ENCODE data around the gene ULK1. TPM values are rescaled to one million over a fixed set of nuclear protein-coding genes. Genes with fewer than 3 reads are reported as not detected.

Gene ULK1
- polyA plus RNA-seq, 3 donors, result 1.0 to 75.1 (median 1.3) TPM

GRCh38 chr12:131862600-131862993, 31.8 kb upstream of the ULK1 start:
- Mint-ChIP-seq H3K4me1 (peaks cover 48% of the 10 kb centered on the region), H3K36me3 (no peaks in the 10 kb centered on the region), H3K27ac (peak overlapping the region in 6 of 7 donors; percentile 70 to 98 (median 86)), H3K4me3 (peak overlapping the region in 1 of 2 donors; percentile 73), H3K27me3 (ENCODE audit: low read depth in 3 of 3) (peaks cover 2 to 4% (median 2%) of the 10 kb centered on the region in 3 donors), H3K9me3 (peaks cover 0 to 2% (median 0%) of the 10 kb centered on the region in 7 donors)
- Histone ChIP-seq H2AFZ (ENCODE audit: insufficient read depth, low read depth, low read length, poor library complexity, severe bottlenecking) (no peak overlapping the region), H3K4me3 (replicated peaks in 1 of 3; ENCODE audit: low read depth in 2 of 3, low read length in 3 of 3) (peak overlapping the region in 1 of 3 experiments; percentile 26), H4K20me1 (ENCODE audit: insufficient read depth, low read length) (no peaks in the 10 kb centered on the region), H3K4me2 (replicated peaks; ENCODE audit: extremely low read depth, low read length, poor library complexity, severe bottlenecking) (peak overlapping the region; percentile 39), H3K36me3 (replicated peaks in 1 of 2; ENCODE audit: control insufficient read depth in 1 of 2, insufficient read depth in 2 of 2, low read length in 2 of 2) (no peaks in the 10 kb centered on the region), H3K27ac (ENCODE audit: low read depth in 1 of 2, low read length in 2 of 2) (no peak overlapping the region), H3K9ac (ENCODE audit: insufficient read depth, low read length, poor library complexity, severe bottlenecking) (no peak overlapping the region), H3K27me3 (ENCODE audit: control insufficient read depth in 2 of 2, insufficient read depth in 2 of 2, low read length in 2 of 2) (no peaks in the 10 kb centered on the region), H3K79me2 (ENCODE audit: insufficient read depth, low read length) (no peaks in the 10 kb centered on the region), H3K9me3 (replicated peaks in 1 of 2; ENCODE audit: control insufficient read depth in 1 of 2, insufficient read depth in 1 of 2, low read length in 2 of 2) (no peaks in the 10 kb centered on the region), H3K4me1 (ENCODE audit: control insufficient read depth in 1 of 2, insufficient read depth in 2 of 2, low read length in 2 of 2) (peaks cover 47 to 52% of the 10 kb centered on the region in 2 donors)
- 64% methylated on average over 11 of the region's 14 CpGs for WGBS (ENCODE audit: insufficient coverage)
- intact Hi-C loops (cut with micrococcal nuclease), result loop anchor here (5.0 kb wide), 1 partner anchor 35 kb away; no protein-coding TSS in a partner anchor
- DNase-seq, result no peak
- TF ChIP-seq CTCF (IDR thresholded peaks at IDR 0.05), result no peak

- TF ChIP-seq CTCF (IDR thresholded peaks at IDR 0.05), result no peak
- Mint-ChIP-seq H3K4me3 (peak overlapping the region; percentile 34 to 73), H3K27ac (peak overlapping the region in 6 of 7 donors; percentile 70 to 98 (median 86)), H3K36me3 (no peaks in the 10 kb centered on the region), H3K4me1 (peaks cover 51% of the 10 kb centered on the region), H3K27me3 (ENCODE audit: low read depth in 3 of 3) (peaks cover 2 to 4% (median 2%) of the 10 kb centered on the region in 3 donors), H3K9me3 (peaks cover 0 to 2% (median 0%) of the 10 kb centered on the region in 7 donors)
- H3K36me3 ChIP-seq (replicated peaks in 1 of 2; ENCODE audit: control insufficient read depth in 1 of 2, insufficient read depth in 2 of 2, low read length in 2 of 2), result no peaks in the 10 kb centered on the region
- peak; percentile 28 to 55 (median 47) for DNase-seq
- peak overlapping the region in 1 of 3 experiments; percentile 26 for H3K4me3 ChIP-seq (replicated peaks in 1 of 3; ENCODE audit: low read depth in 2 of 3, low read length in 3 of 3)
- H3K27ac ChIP-seq (ENCODE audit: low read depth in 1 of 2, low read length in 2 of 2), result no peak overlapping the region
- no peaks in the 10 kb centered on the region for H4K20me1 ChIP-seq (ENCODE audit: insufficient read depth, low read length)
- 55% methylated on average over 11 of the region's 20 CpGs for WGBS (ENCODE audit: insufficient coverage)
- no peaks in the 10 kb centered on the region for H3K79me2 ChIP-seq (ENCODE audit: insufficient read depth, low read length)
- H3K4me1 ChIP-seq (ENCODE audit: control insufficient read depth in 1 of 2, insufficient read depth in 2 of 2, low read length in 2 of 2), result peaks cover 52 to 58% of the 10 kb centered on the region in 2 donors
- no peaks in the 10 kb centered on the region for H3K27me3 ChIP-seq (ENCODE audit: control insufficient read depth in 2 of 2, insufficient read depth in 2 of 2, low read length in 2 of 2)
- no peaks in the 10 kb centered on the region for H3K9me3 ChIP-seq (replicated peaks in 1 of 2; ENCODE audit: control insufficient read depth in 1 of 2, insufficient read depth in 1 of 2, low read length in 2 of 2)
- no peak overlapping the region for H2AFZ ChIP-seq (ENCODE audit: insufficient read depth, low read depth, low read length, poor library complexity, severe bottlenecking)
- peak overlapping the region; percentile 39 for H3K4me2 ChIP-seq (replicated peaks; ENCODE audit: extremely low read depth, low read length, poor library complexity, severe bottlenecking)
- no peak overlapping the region for H3K9ac ChIP-seq (ENCODE audit: insufficient read depth, low read length, poor library complexity, severe bottlenecking)
- intact Hi-C loops (cut with micrococcal nuclease), result loop anchor here (5.0 kb wide), 1 partner anchor 34 kb away; no protein-coding TSS in a partner anchor
Observed at GRCh38 chr12:131862994-131863710, 31.3 kb upstream of the ULK1 start.

All from CD14-positive monocyte (primary cell).